Activated CD4-positive, alpha-beta T cell treated with anti-CD3 and anti-CD28 coated beads, Interleukin-2, amount 50 U/mL, for 16 hours (primary cell): Measurements from ENCODE around the gene NDNF.
A peak's percentile ranks its signal among the peaks of the same experiment; 100 is the strongest.

ENCODE experiments used
- DNase-seq: peaks from one replicate; pipeline ENCODE4 v3.0.0-alpha.2; 2020

Gene NDNF

GRCh38 chr4:121070696-121071639, 1.4 kb downstream of the NDNF start:
- peak; percentile 24 for DNase-seq

DNA sequence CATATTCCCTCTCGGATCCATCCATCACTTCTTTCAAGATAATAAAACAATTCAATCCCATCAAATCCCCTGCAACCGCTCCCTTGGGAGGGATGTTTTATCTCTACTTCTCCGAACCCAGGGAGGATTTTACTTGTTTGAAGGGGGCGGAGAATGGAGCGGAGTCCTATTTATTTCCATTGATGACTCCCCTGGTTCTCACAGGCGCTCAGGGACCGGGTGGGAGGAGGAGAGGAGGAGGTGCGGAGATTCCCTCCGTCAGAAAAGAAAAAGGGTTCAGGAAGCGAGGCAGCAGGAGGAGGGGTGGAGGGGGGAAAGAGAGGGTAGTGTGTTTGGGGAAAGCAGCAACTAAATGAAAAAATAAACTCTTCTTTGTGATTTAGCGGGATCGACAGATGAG, 2.1 kb downstream of the NDNF start:
- no peak for DNase-seq

DNA sequence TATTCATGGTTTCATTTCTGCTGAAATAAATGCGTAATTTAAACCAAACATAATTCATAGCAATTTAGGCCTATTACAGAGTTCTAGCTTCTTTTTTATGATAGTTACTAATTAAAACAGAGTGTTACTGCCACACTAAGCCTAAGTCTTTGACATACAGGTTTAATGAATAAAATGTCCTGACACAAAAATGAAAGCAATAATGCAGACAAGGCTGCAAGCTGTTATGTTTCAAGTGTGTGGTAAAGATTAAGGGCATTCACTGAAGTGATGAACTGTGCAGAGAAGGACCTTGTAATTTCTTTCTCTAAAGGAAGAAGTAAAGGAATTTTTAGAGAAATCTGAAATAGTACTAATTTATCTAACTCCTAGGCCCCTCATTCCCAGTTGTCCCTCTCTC, 2.9 kb downstream of the NDNF start:
- DNase-seq: no peak

GRCh38 chr4:121064482-121064881, 7.9 kb downstream of the NDNF start:
- DNase-seq: no peak

GRCh38 chr4:121062521-121062920, 9.8 kb downstream of the NDNF start:
- no peak for DNase-seq

DNA sequence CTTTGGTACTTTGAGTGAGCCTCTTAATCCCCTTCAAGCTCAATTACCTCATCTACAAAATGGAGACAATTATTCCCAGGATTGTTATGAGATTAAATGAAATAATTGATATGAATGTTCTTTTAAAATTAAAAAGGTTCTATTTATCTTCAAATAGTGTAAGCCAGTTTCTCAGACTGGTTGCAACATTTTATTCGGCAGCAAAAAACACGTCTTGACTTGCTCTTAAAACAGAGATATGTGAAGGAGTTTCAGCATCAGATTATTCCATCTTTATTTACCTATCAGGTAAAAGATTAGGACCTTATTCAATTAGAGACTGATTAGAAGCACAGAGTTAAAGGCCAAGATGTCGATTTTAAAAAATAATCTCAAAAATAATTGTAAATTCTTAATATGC, 10.5 kb downstream of the NDNF start:
- no peak for DNase-seq

- DNase-seq: no peak
Measured at GRCh38 chr4:121061215-121061614, 11.1 kb downstream of the NDNF start.

- no peak for DNase-seq
Measured at GRCh38 chr4:121057466-121057922, 14.8 kb downstream of the NDNF start.

DNA sequence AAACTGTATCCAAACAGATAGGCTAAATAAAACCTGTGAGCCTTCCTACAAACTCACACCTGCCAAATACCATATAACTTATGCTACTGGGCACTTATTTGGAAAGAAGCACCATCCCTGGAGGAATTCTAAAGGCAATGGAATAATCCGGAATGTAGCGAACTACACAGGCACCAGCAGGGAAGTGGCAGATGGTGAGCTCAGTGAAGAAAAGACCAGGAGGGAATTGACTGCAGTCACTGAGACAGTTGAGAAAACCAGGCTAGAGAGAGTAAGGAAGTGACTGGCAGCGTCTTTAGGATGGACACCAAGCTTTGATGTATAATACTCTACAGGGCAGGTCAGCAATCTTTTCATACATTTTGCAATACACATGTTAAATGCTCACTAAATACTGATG, 16.3 kb downstream of the NDNF start:
- no peak for DNase-seq

- DNase-seq: no peak
Measured at GRCh38 chr4:121054373-121054772, 18.0 kb downstream of the NDNF start.

GRCh38 chr4:121053601-121054143, 18.7 kb downstream of the NDNF start:
- DNase-seq: no peak

- DNase-seq: no peak
Measured at GRCh38 chr4:121050300-121050699, 22.0 kb downstream of the NDNF start.

- DNase-seq: no peak
Measured at GRCh38 chr4:121049072-121049599, 23.2 kb downstream of the NDNF start.

GRCh38 chr4:121048165-121048564, 24.2 kb downstream of the NDNF start:
- no peak for DNase-seq

GRCh38 chr4:121041307-121042090, 30.8 kb downstream of the NDNF start:
- DNase-seq: peak; percentile 84

- no peak for DNase-seq
Measured at GRCh38 chr4:121034017-121034416, 38.3 kb downstream of the NDNF start.

- no peak for DNase-seq
Measured at GRCh38 chr4:121030711-121031110, 41.6 kb downstream of the NDNF start.

- DNase-seq: no peak
Measured at GRCh38 chr4:121030131-121030530, 42.2 kb downstream of the NDNF start.

GRCh38 chr4:121026034-121026433, 46.3 kb downstream of the NDNF start:
- no peak for DNase-seq

DNA sequence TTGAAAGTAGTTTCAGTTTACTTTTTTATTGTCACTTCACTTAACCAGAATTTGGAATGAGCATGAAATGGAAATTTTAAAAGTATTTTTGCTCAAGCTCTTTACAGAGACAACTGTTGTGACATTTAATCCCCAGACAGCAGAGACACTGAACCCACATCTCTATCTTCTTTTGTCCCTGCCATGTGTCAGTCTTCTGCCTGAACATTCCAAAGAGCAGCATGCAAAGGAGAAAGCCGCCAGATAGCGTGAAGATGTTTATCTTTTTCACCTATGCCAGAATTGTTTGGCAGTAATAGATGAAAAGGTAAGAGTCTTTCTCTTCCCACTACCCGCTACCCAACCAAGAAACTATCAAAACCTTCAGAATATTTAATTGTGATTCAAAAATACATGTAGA, 46.8 kb downstream of the NDNF start:
- no peak for DNase-seq

- DNase-seq: no peak
Measured at GRCh38 chr4:121018543-121018942, 53.8 kb downstream of the NDNF start.

- DNase-seq: no peak
Measured at GRCh38 chr4:121016611-121017010, 55.7 kb downstream of the NDNF start.

GRCh38 chr4:121015421-121015820, 56.9 kb downstream of the NDNF start:
- DNase-seq: no peak
